B cell (primary cell): ENCODE data around the gene TMEM87B. TPM values are rescaled to one million over a fixed set of nuclear protein-coding genes. Genes with fewer than 3 reads are reported as not detected.

ENCODE experiments used
- ATAC-seq: fragments of 200-7000 bp; cut with Tn5 transposase; one replicate; pipeline ENCODE4 v1.10.0; 2021; ENCODE audit warnings: low read depth, mild to moderate bottlenecking, moderate number of reproducible peaks, moderate library complexity
- CTCF ChIA-PET: fragments of 350-600 bp; sonication (Branson Sonifier 250); formaldehyde crosslinking; loops from one replicate; lab custom pipeline; 2021; ENCODE audit warnings: antibody characterized with exemption, inconsistent platforms; lab: Charles Lee
- POLR2A ChIA-PET: fragments of 350-600 bp; sonication (Branson Sonifier 250); formaldehyde crosslinking; loops from one replicate; lab custom pipeline; 2021; ENCODE audit warnings: antibody characterized with exemption; lab: Charles Lee
- DNase-seq: peaks from one replicate; pipeline ENCODE4 v3.0.0; 2013
- H2AFZ ChIP-seq: 2 replicates; pipeline ENCODE4 v1.6.1; 2012; ENCODE audit warnings: mild to moderate bottlenecking, low read depth, low read length; ENCODE audit not compliant: insufficient read depth, poor library complexity, severe bottlenecking
- H3K27ac ChIP-seq, 2 donors: 1 replicate in 1 of 2; 2 replicates in 1 of 2; pipeline ENCODE4 v1.5.1; 2012 to 2013; ENCODE audit warnings: low read length in 2 of 2, mild to moderate bottlenecking in 2 of 2, moderate library complexity in 1 of 2
- H3K27me3 ChIP-seq, 4 experiments: fragments of 200-600 bp in 1 of 4; sonication (generic) in 1 of 4; replicated peaks in 1 of 4; 1 replicate in 2 of 4; 2 replicates in 2 of 4; pipeline versions ENCODE4 v1.6.1 to v1.7.0; 2013 to 2016; ENCODE audit warnings: low read length in 3 of 4, mild to moderate bottlenecking in 2 of 4, mixed read lengths in 1 of 4, moderate library complexity in 1 of 4; ENCODE audit not compliant: insufficient read depth in 4 of 4, control insufficient read depth in 3 of 4; ENCODE audit errors: control extremely low read depth in 1 of 4
- H3K36me3 ChIP-seq, 2 experiments: replicated peaks in 1 of 2; 1 replicate in 1 of 2; 2 replicates in 1 of 2; pipeline versions ENCODE4 v1.6.1 to v1.7.1; 2013; ENCODE audit warnings: low read length in 1 of 2; ENCODE audit not compliant: insufficient read depth in 2 of 2, control insufficient read depth in 1 of 2; ENCODE audit errors: control extremely low read depth in 1 of 2, extremely low read depth in 1 of 2
- H3K4me1 ChIP-seq, 2 donors: fragments of 200-600 bp in 1 of 2; sonication (generic) in 1 of 2; 1 replicate in 1 of 2; 2 replicates in 1 of 2; pipeline versions ENCODE4 v1.5.1 to v1.6.1; 2013 to 2017; ENCODE audit warnings: low read length in 2 of 2; ENCODE audit not compliant: control insufficient read depth in 2 of 2, insufficient read depth in 2 of 2
- H3K4me2 ChIP-seq: replicated peaks from 2 replicates; pipeline ENCODE3; 2012; ENCODE audit warnings: mild to moderate bottlenecking, low read depth, low read length; ENCODE audit not compliant: poor library complexity, severe bottlenecking
- H3K4me3 ChIP-seq, 5 experiments: fragments of 200-600 bp in 1 of 5; sonication (generic) in 1 of 5; 1 replicate in 3 of 5; 2 replicates in 2 of 5; pipeline versions ENCODE4 v1.5.1 to v1.7.0; 2011 to 2016; ENCODE audit warnings: low read length in 4 of 5, mild to moderate bottlenecking in 4 of 5, low read depth in 2 of 5, control low read depth in 1 of 5, moderate library complexity in 1 of 5; ENCODE audit not compliant: insufficient read depth in 1 of 5; ENCODE audit errors: control extremely low read depth in 1 of 5, extremely low read depth in 1 of 5
- H3K79me2 ChIP-seq: fragments of 200-600 bp; sonication (generic); one replicate; pipeline ENCODE4 v1.6.0; 2016; ENCODE audit warnings: low read length; ENCODE audit not compliant: control insufficient read depth, insufficient read depth
- H3K9ac ChIP-seq: fragments of 200-600 bp; sonication (generic); 2 replicates; pipeline ENCODE4 v1.6.1; 2017; ENCODE audit warnings: mild to moderate bottlenecking, low read length, moderate library complexity
- H3K9me3 ChIP-seq, 3 donors: one replicate each; pipeline versions ENCODE4 v1.6.1 to v1.7.1; 2013; ENCODE audit warnings: low read length in 2 of 3; ENCODE audit not compliant: control insufficient read depth in 2 of 3, insufficient read depth in 1 of 3; ENCODE audit errors: control extremely low read depth in 1 of 3
- H4K20me1 ChIP-seq: 2 replicates; pipeline ENCODE4 v1.6.0; 2012; ENCODE audit warnings: mild to moderate bottlenecking, low read length; ENCODE audit not compliant: insufficient read depth, control insufficient read depth, poor library complexity, severe bottlenecking
- H3K27ac Mint-ChIP-seq: one replicate; pipeline ENCODE4 v1.8.0; 2021; ENCODE audit warnings: mixed read lengths
- H3K27me3 Mint-ChIP-seq: one replicate; pipeline ENCODE4 v1.8.0; 2021; ENCODE audit warnings: mixed read lengths
- H3K4me1 Mint-ChIP-seq: one replicate; pipeline ENCODE4 v1.8.0; 2021; ENCODE audit warnings: mixed read lengths
- H3K4me3 Mint-ChIP-seq: one replicate; pipeline ENCODE4 v1.8.0; 2021; ENCODE audit warnings: mixed read lengths
- H3K9me3 Mint-ChIP-seq: one replicate; pipeline ENCODE4 v1.8.0; 2022; ENCODE audit warnings: mixed read lengths; ENCODE audit not compliant: insufficient read depth
- EZH2 ChIP-seq: IDR thresholded peaks from 2 replicates; pipeline ENCODE4 v1.6.1; 2012; ENCODE audit warnings: borderline replicate concordance, low read depth, mild to moderate bottlenecking, moderate library complexity, low read length; ENCODE audit not compliant: insufficient read depth, poor library complexity, severe bottlenecking
- WGBS: methylation state at CpG from one replicate; pipeline ENCODE4 v1.1.5; 2013; ENCODE audit warnings: missing lambda C conversion rate; ENCODE audit not compliant: insufficient coverage; 5-methylcytosine and 5-hydroxymethylcytosine counted together
- intact Hi-C: fragments of 100-400 bp; cut with micrococcal nuclease; formaldehyde crosslinking; loops from one replicate; pipeline ENCODE4 v1.10.0; 2022
- polyA plus RNA-seq: library from polyadenylated mRNA; depleted of rRNA; stranded (reverse); fragments of >200 nt; gene quantifications from 2 replicates; pipeline ENCODE4 v1.2.3, GENCODE V29; 2012
- total RNA-seq, 2 donors: library from RNA; stranded (reverse); fragments of 120-200 nt in 1 of 2; gene quantifications; 1 replicate in 1 of 2; 2 replicates in 1 of 2; pipeline versions ENCODE4 v1.2.3 to v1.2.4, GENCODE V29; 2013 to 2022
- TF ChIP-seq, protein P1 (sequence below): fragments of 200-600 bp; IDR thresholded peaks from one replicate; pipeline ENCODE4 v1.8.0; 2022; ENCODE audit warnings: antibody characterized with exemption, mild to moderate bottlenecking

The TMEM87B gene
- total and polyA plus RNA-seq, 2 donors (not counting 1 experiment from before 2014, with no cell fraction given) = 9.4 to 21.0 TPM

GRCh38 chr2:112164876-112165275 lies 109.8 kb downstream of the TMEM87B start:
- DNase-seq = no peak
- POLR2A ChIA-PET = no interaction called here

GRCh38 chr2:112165296-112165695 lies 110.2 kb downstream of the TMEM87B start:
- no peaks in the 10 kb centered on the region for H3K9me3 Mint-ChIP-seq
- H3K4me3 ChIP-seq = no peak overlapping the region
- no peak overlapping the region for H3K4me2 ChIP-seq
- H3K4me1 ChIP-seq = no peaks in the 10 kb centered on the region
- CTCF ChIA-PET = no interaction called here
- TF ChIP-seq, protein P1, sequence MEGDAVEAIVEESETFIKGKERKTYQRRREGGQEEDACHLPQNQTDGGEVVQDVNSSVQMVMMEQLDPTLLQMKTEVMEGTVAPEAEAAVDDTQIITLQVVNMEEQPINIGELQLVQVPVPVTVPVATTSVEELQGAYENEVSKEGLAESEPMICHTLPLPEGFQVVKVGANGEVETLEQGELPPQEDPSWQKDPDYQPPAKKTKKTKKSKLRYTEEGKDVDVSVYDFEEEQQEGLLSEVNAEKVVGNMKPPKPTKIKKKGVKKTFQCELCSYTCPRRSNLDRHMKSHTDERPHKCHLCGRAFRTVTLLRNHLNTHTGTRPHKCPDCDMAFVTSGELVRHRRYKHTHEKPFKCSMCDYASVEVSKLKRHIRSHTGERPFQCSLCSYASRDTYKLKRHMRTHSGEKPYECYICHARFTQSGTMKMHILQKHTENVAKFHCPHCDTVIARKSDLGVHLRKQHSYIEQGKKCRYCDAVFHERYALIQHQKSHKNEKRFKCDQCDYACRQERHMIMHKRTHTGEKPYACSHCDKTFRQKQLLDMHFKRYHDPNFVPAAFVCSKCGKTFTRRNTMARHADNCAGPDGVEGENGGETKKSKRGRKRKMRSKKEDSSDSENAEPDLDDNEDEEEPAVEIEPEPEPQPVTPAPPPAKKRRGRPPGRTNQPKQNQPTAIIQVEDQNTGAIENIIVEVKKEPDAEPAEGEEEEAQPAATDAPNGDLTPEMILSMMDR = no peak
- no peak for TF ChIP-seq EZH2
- H3K4me3 Mint-ChIP-seq = no peak overlapping the region
- no peak overlapping the region for H3K27ac Mint-ChIP-seq
- peaks cover 0 to 6% (median 0%) of the 10 kb centered on the region in 3 donors for H3K9me3 ChIP-seq
- no peak overlapping the region for H3K9ac ChIP-seq
- WGBS = 95% methylated on average over 2 of the region's 4 CpGs
- no peaks in the 10 kb centered on the region for H3K27me3 ChIP-seq
- ATAC-seq (no peak), DNase-seq (no peak)
- POLR2A ChIA-PET = no interaction called here
- no peaks in the 10 kb centered on the region for H3K4me1 Mint-ChIP-seq
- no peaks in the 10 kb centered on the region for H3K79me2 ChIP-seq
- H3K27me3 Mint-ChIP-seq = no peaks in the 10 kb centered on the region
- no peaks in the 10 kb centered on the region for H4K20me1 ChIP-seq
- H3K27ac ChIP-seq = no peak overlapping the region
- no peak overlapping the region for H2AFZ ChIP-seq
- no peaks in the 10 kb centered on the region for H3K36me3 ChIP-seq
- intact Hi-C loops = no loop called here

More at GRCh38 chr2:112164876-112165275, 109.8 kb downstream of the TMEM87B start:
- no peaks in the 10 kb centered on the region for H3K27me3 Mint-ChIP-seq
- intact Hi-C loops = no loop called here
- no peaks in the 10 kb centered on the region for H3K79me2 ChIP-seq
- no peak for ATAC-seq
- no peak overlapping the region for H3K9ac ChIP-seq
- no peak overlapping the region for H3K4me3 Mint-ChIP-seq
- H2AFZ ChIP-seq = no peak overlapping the region
- H3K27me3 ChIP-seq = no peaks in the 10 kb centered on the region
- no peak overlapping the region for H3K4me2 ChIP-seq
- no peaks in the 10 kb centered on the region for H4K20me1 ChIP-seq
- H3K4me1 ChIP-seq = no peaks in the 10 kb centered on the region
- H3K36me3 ChIP-seq = no peaks in the 10 kb centered on the region
- H3K9me3 ChIP-seq = peaks cover 0 to 10% (median 0%) of the 10 kb centered on the region in 3 donors
- no peak overlapping the region for H3K27ac ChIP-seq
- H3K9me3 Mint-ChIP-seq = no peaks in the 10 kb centered on the region
- CTCF ChIA-PET = no interaction called here
- no peak overlapping the region for H3K4me3 ChIP-seq
- 97% methylated on average over 9 of the region's 11 CpGs for WGBS
- H3K27ac Mint-ChIP-seq = no peak overlapping the region
- no peak for TF ChIP-seq EZH2
- TF ChIP-seq, protein P1 = no peak
- no peaks in the 10 kb centered on the region for H3K4me1 Mint-ChIP-seq
